WI38 (cell line): Measurements from ENCODE around the gene OXCT1.

ENCODE experiments used
- H3K4me3 ChIP-seq: 2 replicates; pipeline ENCODE4 v1.5.1; 2011; ENCODE audit warnings: low read depth, mild to moderate bottlenecking, control low read depth, low read length
- CTCF ChIP-seq: IDR thresholded peaks from 2 replicates; pipeline ENCODE4 v1.5.1; 2012; ENCODE audit warnings: low read depth, mild to moderate bottlenecking, control low read depth, low read length

The OXCT1 gene

GRCh38 chr5:41896230-41896629 is 26.0 kb upstream of the OXCT1 start:
- H3K4me3 ChIP-seq: no peak overlapping the region
- TF ChIP-seq CTCF: no peak

- peak overlapping the region; percentile 17; the same call in 1 of the 2 replicates for H3K4me3 ChIP-seq
These were observed 23.0 kb upstream of the OXCT1 start for GRCh38 chr5:41893074-41893851.

GRCh38 chr5:41892031-41892430 is 21.8 kb upstream of the OXCT1 start:
- no peak for TF ChIP-seq CTCF

More at GRCh38 chr5:41893074-41893851, 23.0 kb upstream of the OXCT1 start:
- TF ChIP-seq CTCF: no peak

GRCh38 chr5:41891066-41891707 is 21.0 kb upstream of the OXCT1 start:
- no peak for TF ChIP-seq CTCF

More at GRCh38 chr5:41892031-41892430, 21.8 kb upstream of the OXCT1 start:
- no peak overlapping the region for H3K4me3 ChIP-seq

GRCh38 chr5:41885286-41885685 is 15.1 kb upstream of the OXCT1 start:
- H3K4me3 ChIP-seq: no peak overlapping the region
- no peak for TF ChIP-seq CTCF

More at GRCh38 chr5:41891066-41891707, 21.0 kb upstream of the OXCT1 start:
- no peak overlapping the region for H3K4me3 ChIP-seq

- H3K4me3 ChIP-seq: no peak overlapping the region
- no peak for TF ChIP-seq CTCF
These were observed 13.7 kb upstream of the OXCT1 start for GRCh38 chr5:41883936-41884335.

- H3K4me3 ChIP-seq: no peak overlapping the region
- TF ChIP-seq CTCF: no peak
These were observed 13.0 kb upstream of the OXCT1 start for GRCh38 chr5:41883243-41883642.
